HepG2 (cell line): ENCODE results near the gene NFATC1. TPM values are rescaled to one million over a fixed set of nuclear protein-coding genes. Genes with fewer than 3 reads are reported as not detected.

Experiments used
- ATAC-seq: fragments of 200-7000 bp; cut with Tn5 transposase; 3 replicates; pipeline ENCODE4 v1.9.1; 2020; ENCODE audit warnings: mild to moderate bottlenecking, moderate library complexity
- BruUV-seq: library from RNA; stranded (reverse); fragments of 400-500 nt; replicated peaks from 2 replicates; lab custom pipeline; 2021; lab: Mats Ljungman, UMichigan
- CTCF ChIA-PET: fragments of 300-600 bp; formaldehyde crosslinking; extraction: SDS; loops from one replicate; lab custom pipeline; 2021; ENCODE audit warnings: low total read pairs, inconsistent platforms, low intra/inter-chr PET ratio; lab: Yijun Ruan, JAX
- POLR2A ChIA-PET: fragments of 350-600 bp; sonication (Branson Sonifier 250); formaldehyde crosslinking; loops from one replicate; lab custom pipeline; 2020; ENCODE audit warnings: antibody characterized with exemption, inconsistent platforms; lab: Yijun Ruan, JAX
- DNase-seq: peaks from one replicate; pipeline ENCODE4 v3.0.0-alpha.2; 2015; ENCODE audit warnings: low spot score
- FAIRE-seq: peaks from 3 replicates; lab custom pipeline; 2011; peaks lifted over from hg19 to GRCh38; lab: Jason Lieb, UNC
- H2AFZ ChIP-seq: one replicate; pipeline ENCODE4 v1.6.1; 2011; ENCODE audit warnings: low read length, inconsistent platforms
- H3K27ac ChIP-seq: fragments of 300-600 bp; 3 replicates; pipeline ENCODE4 v1.8.0; 2011; ENCODE audit warnings: mixed run types, mild to moderate bottlenecking, mixed read lengths, low read length, inconsistent platforms; ENCODE audit not compliant: insufficient read depth; ENCODE audit errors: extremely low read length
- H3K27me3 ChIP-seq, 2 experiments: fragments of 200-600 bp in 1 of 2; 2 replicates in 1 of 2; 3 replicates in 1 of 2; pipeline versions ENCODE4 v1.6.0 to v1.8.0; 2011; ENCODE audit warnings: low read length in 2 of 2, mild to moderate bottlenecking in 2 of 2, moderate library complexity in 2 of 2, inconsistent platforms in 1 of 2; ENCODE audit not compliant: insufficient read depth in 2 of 2, control insufficient read depth in 1 of 2
- H3K36me3 ChIP-seq, 2 experiments: fragments of 200-600 bp in 1 of 2; replicated peaks in 1 of 2; 2 replicates in 1 of 2; 3 replicates in 1 of 2; pipeline versions ENCODE4 v1.5.1 to v1.8.0; 2011; ENCODE audit warnings: low read length in 2 of 2, inconsistent platforms in 1 of 2; ENCODE audit not compliant: insufficient read depth in 2 of 2, control insufficient read depth in 1 of 2
- H3K4me1 ChIP-seq: 2 replicates; pipeline ENCODE4 v1.5.1; 2012; ENCODE audit warnings: low read length, inconsistent platforms; ENCODE audit not compliant: insufficient read depth
- H3K4me2 ChIP-seq: 2 replicates; pipeline ENCODE4 v1.6.0; 2011; ENCODE audit warnings: low read depth, low read length, inconsistent platforms
- H3K4me3 ChIP-seq, 3 experiments: fragments of 200-600 bp in 1 of 3; sonication (generic), shearing (Covaris generic) in 1 of 3; replicated peaks in 1 of 3; 2 replicates each; pipeline ENCODE4 v1.5.1; 2011 to 2016; ENCODE audit warnings: low read length in 3 of 3, inconsistent platforms in 2 of 3, low read depth in 2 of 3, mild to moderate bottlenecking in 2 of 3, control low read depth in 1 of 3, mixed read lengths in 1 of 3; ENCODE audit not compliant: insufficient read depth in 1 of 3
- H3K79me2 ChIP-seq: one replicate; pipeline ENCODE4 v1.6.1; 2011; ENCODE audit warnings: low read length, inconsistent platforms; ENCODE audit not compliant: insufficient read depth
- H3K9ac ChIP-seq: 2 replicates; pipeline ENCODE4 v1.6.0; 2011; ENCODE audit warnings: mild to moderate bottlenecking, low read depth, low read length, inconsistent platforms; ENCODE audit not compliant: insufficient read depth
- H3K9me3 ChIP-seq: 2 replicates; pipeline ENCODE4 v1.5.1; 2012; ENCODE audit warnings: mild to moderate bottlenecking, low read length
- H4K20me1 ChIP-seq: 2 replicates; pipeline ENCODE4 v1.6.0; 2011; ENCODE audit warnings: inconsistent platforms, mild to moderate bottlenecking, low read length, moderate library complexity; ENCODE audit not compliant: insufficient read depth
- EZH2 ChIP-seq: conservative IDR thresholded peaks from 2 replicates; pipeline ENCODE4 v1.6.1; 2012; ENCODE audit warnings: mild to moderate bottlenecking, low read depth, low read length, moderate library complexity
- SUZ12 ChIP-seq: fragments of 150-350 bp; IDR thresholded peaks from 2 replicates; pipeline ENCODE4 v1.6.1; 2014; ENCODE audit warnings: low read depth, low read length
- ZNF772 ChIP-seq: sonication (generic); formaldehyde crosslinking; IDR thresholded peaks from 2 replicates; pipeline ENCODE4 v1.5.0; 2020; ENCODE audit warnings: mild to moderate bottlenecking, missing genetic modification reagents
- ZSCAN22 ChIP-seq: sonication (generic); formaldehyde crosslinking; IDR thresholded peaks from 2 replicates; pipeline ENCODE4 v1.4.0; 2020; ENCODE audit warnings: mild to moderate bottlenecking, missing genetic modification reagents
- WGBS: methylation state at CpG from one replicate; pipeline ENCODE4 v1.1.6; 2017; ENCODE audit warnings: low lambda C conversion rate; 5-methylcytosine and 5-hydroxymethylcytosine counted together
- in situ Hi-C: cut with HindIII; loops from 2 replicates; pipeline ENCODE4 v1.10.0; 2017; ENCODE audit warnings: low pct_unique_long_range_greater_than_20kb; ENCODE audit not compliant: extremely low pct_ligation_motif_present
- intact Hi-C: fragments of 100-400 bp; cut with micrococcal nuclease; formaldehyde crosslinking; loops from one replicate; pipeline ENCODE4 v1.10.0; 2022; ENCODE audit not compliant: unreplicated experiment
- polyA plus RNA-seq, 8 experiments: library from polyadenylated mRNA; depleted of rRNA in 3 of 8; stranded (reverse) in 7 of 8; unstranded in 1 of 8; fragments of >200 nt; fragmentation: Illumina TruSeq in 4 of 8; extraction: Trizol in 4 of 8; gene quantifications; 2 replicates each; pipeline versions ENCODE4 v1.2.1 to v1.2.3, GENCODE V29; 2011 to 2016; ENCODE audit warnings: low read depth in 4 of 8, missing spikeins in 1 of 8, mixed read lengths in 1 of 8; ENCODE audit not compliant: insufficient read depth in 1 of 8
- total RNA-seq, 5 experiments: library from RNA; depleted of rRNA; stranded (reverse); fragments of >200 nt; fragmentation: Illumina TruSeq; extraction: Trizol; gene quantifications; 2 replicates each; pipeline ENCODE4 v1.2.3, GENCODE V29; 2016; ENCODE audit warnings: low read depth in 1 of 5

NFATC1 gene
- total and polyA plus RNA-seq, 2 of the 13 experiments (the other 11 are each of a cell fraction or from before 2014, with no cell fraction given): not detected

DNA sequence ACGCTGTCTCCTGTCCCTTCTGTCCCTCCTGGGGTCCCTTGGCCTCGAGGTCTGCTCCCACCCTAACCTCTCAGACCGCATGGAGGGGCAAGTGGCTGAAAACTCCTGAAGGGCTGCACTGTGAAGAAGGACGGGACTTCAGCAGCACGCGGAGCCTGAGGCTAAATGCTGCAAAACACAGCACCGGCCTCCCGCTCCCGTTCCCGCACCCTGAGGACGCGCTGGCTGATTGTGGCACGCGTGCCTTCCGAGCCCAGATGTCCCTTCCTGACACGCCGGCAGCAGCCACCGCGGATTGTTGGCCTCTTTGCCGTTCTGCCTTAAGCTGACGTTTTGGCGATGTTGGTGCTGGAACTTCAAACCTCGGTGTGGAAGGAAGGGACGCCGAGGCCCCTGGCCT lies 158.0 kb downstream of the NFATC1 start:
- in situ Hi-C loops: no loop called here
- no peak overlapping the region for H3K4me2 ChIP-seq
- no peaks in the 10 kb centered on the region for H3K36me3 ChIP-seq
- 47% methylated on average over 25 of the region's 25 CpGs for WGBS
- no peak overlapping the region for H3K4me3 ChIP-seq
- CTCF ChIA-PET: no interaction called here
- no peak overlapping the region for H3K27ac ChIP-seq
- H3K9ac ChIP-seq: no peak overlapping the region
- no peak for FAIRE-seq
- peaks cover 12 to 57% of the 10 kb centered on the region in 2 experiments for H3K27me3 ChIP-seq
- no peaks in the 10 kb centered on the region for H4K20me1 ChIP-seq
- no peak for TF ChIP-seq SUZ12
- no peak for TF ChIP-seq ZNF772 (CRISPR knock-in tag)
- intact Hi-C loops: no loop called here
- BruUV-seq: no TSS peak
- ATAC-seq: no peak
- H2AFZ ChIP-seq: no peak overlapping the region
- H3K4me1 ChIP-seq: no peaks in the 10 kb centered on the region
- POLR2A ChIA-PET: no interaction called here
- no peaks in the 10 kb centered on the region for H3K9me3 ChIP-seq
- H3K79me2 ChIP-seq: no peaks in the 10 kb centered on the region
- DNase-seq: no peak

DNA sequence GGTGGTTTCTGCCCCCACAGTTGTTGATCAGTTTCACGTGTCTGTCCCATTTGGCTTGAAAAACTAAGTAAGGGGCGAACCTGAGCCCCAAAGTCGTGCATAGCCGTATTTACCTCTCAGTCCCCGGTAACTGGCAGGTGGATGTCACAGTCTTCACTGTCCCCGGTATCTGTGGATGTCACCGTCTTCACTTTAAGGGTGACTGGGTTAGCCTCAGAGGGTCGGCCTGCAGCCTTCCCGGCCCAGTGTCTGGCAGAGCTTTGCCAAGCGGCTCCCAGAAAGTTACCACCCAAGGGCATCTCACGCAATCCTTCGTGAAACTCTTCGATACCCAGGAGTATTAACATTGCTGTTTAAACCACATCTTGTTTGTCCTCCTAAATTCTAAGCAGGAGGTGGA lies 158.6 kb downstream of the NFATC1 start:
- BruUV-seq: no TSS peak
- ChIA-PET CTCF (no interaction called here), POLR2A (no interaction called here)
- in situ Hi-C loops (no loop called here), intact Hi-C loops (no loop called here)
- no peak overlapping the region for H3K4me2 ChIP-seq
- H4K20me1 ChIP-seq: 0 out of 2 replicates have a peak, but pooled peaks cover 2% of the 10 kb centered on the region
- WGBS: 28% methylated on average over 10 of the region's 13 CpGs
- no peaks in the 10 kb centered on the region for H3K36me3 ChIP-seq
- no peak overlapping the region for H2AFZ ChIP-seq
- DNase-seq: no peak
- no peak overlapping the region for H3K4me3 ChIP-seq
- H3K4me1 ChIP-seq: no peaks in the 10 kb centered on the region
- TF ChIP-seq EZH2 (0 out of 2 replicates have a peak, but pooled peaks have one; percentile 39), ZSCAN22 (CRISPR knock-in tag) (no peak)
- no peaks in the 10 kb centered on the region for H3K9me3 ChIP-seq
- H3K27ac ChIP-seq: no peak overlapping the region
- H3K79me2 ChIP-seq: no peaks in the 10 kb centered on the region
- no peak overlapping the region for H3K9ac ChIP-seq
- peaks cover 11 to 57% of the 10 kb centered on the region in 2 experiments for H3K27me3 ChIP-seq
- no peak for FAIRE-seq
- no peak for ATAC-seq
